Measurements from ENCODE around the gene WDR70.
"Not testable (repeated sequence)": the region's sequence is repeated elsewhere in the genome, so short reads cannot be mapped to it uniquely, and the experiment has no call there.

Gene WDR70

GRCh38 chr5:37672118-37672588 lies 293.0 kb downstream of the WDR70 start:
- not testable (repeated sequence) for DNase-seq (ENCODE audit: low read depth in 1 of 2, low spot score in 1 of 2)

- not testable (repeated sequence) for DNase-seq (ENCODE audit: low read depth in 1 of 2, low spot score in 1 of 2)
These were observed 295.2 kb downstream of the WDR70 start for GRCh38 chr5:37674361-37674760.

- not testable (repeated sequence) for DNase-seq (ENCODE audit: low read depth in 1 of 2, low spot score in 1 of 2)
These were observed 300.2 kb downstream of the WDR70 start for GRCh38 chr5:37679326-37679725.

DNA sequence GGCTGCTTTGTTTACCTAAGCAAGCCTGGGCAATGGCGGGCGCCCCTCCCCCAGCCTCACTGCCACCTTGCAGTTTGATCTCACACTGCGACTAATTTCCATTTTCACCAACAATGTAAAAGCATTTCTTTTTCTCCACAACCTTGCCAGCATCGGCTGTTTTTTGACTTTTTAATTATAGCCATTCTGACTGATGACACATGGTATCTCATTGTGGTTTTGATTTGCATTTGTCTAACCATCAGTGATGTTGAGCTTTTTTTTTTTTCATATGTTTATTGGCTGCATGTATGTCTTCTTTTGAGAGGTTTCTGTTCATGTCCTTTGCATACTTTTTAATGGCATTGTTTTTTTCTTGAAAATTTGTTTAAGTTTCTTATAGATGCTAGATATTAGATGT lies 300.8 kb downstream of the WDR70 start:
- DNase-seq (ENCODE audit: low read depth in 1 of 2, low spot score in 1 of 2), result not testable (repeated sequence)

DNA sequence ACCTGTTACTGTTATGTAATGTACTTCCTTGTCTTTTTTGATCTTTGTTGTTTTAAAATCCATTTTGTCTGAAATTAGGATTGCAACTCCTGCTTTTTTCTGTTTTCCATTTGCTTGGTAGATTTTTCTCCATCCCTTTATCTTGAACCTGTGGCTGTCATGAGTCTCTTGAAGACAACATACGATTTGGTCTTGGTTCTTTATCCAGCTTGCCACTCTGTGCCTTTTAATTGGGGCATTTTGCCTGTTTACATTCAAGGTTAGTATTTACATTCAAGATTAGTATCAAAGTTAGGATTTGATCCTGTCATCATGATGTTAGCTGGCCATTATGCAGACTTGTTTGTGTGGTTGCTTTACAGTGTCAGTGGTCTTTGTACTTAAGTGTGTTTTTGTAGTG lies 304.0 kb downstream of the WDR70 start:
- no peak for DNase-seq (ENCODE audit: low read depth in 1 of 2, low spot score in 1 of 2)

GRCh38 chr5:37685211-37685610 lies 306.1 kb downstream of the WDR70 start:
- DNase-seq (ENCODE audit: low read depth in 1 of 2, low spot score in 1 of 2), result no peak

- no peak for DNase-seq (ENCODE audit: low read depth in 1 of 2, low spot score in 1 of 2)
These were observed 306.7 kb downstream of the WDR70 start for GRCh38 chr5:37685816-37686215.

DNA sequence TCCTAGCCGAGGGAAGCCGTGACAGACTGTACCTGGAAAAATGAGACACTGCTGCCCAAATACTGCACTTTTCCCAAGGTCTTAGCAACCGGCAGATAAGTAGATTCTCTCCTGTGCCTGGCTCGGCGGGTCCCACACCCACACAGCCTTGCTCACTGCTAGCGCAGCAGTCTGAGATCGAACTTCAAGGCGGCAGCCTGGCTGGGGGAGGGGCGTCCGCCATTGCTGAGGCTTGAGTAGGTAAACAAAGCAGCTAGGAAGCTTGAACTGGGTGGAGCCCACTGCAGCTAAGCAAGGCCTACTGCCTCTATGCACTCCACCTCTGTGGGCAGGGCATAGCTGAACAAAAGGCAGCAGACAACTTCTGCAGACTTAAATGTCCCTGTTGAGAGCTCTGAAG lies 309.8 kb downstream of the WDR70 start:
- not testable (repeated sequence) for DNase-seq (ENCODE audit: low read depth in 1 of 2, low spot score in 1 of 2)

DNA sequence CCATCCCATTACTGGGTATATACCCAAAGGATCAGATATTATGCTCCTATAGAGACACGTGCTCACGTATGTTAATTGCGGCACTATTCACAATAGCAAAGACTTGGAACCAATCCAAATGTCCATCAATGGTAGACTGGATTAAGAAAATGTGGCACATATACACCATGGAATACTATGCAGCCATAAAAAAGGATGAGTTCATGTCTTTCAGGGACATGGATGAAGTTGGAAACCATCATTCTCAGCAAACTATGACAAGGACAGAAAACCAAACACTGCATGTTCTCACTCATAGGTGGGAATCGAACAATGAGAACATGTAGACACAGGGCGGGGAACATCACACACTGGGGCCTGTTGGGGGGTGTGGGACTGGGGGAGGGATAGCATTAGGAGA lies 315.2 kb downstream of the WDR70 start:
- DNase-seq (ENCODE audit: low read depth in 1 of 2, low spot score in 1 of 2), result not testable (repeated sequence)

GRCh38 chr5:37694867-37695266 lies 315.7 kb downstream of the WDR70 start:
- no peak for DNase-seq (ENCODE audit: low read depth in 1 of 2, low spot score in 1 of 2)

- no peak for DNase-seq (ENCODE audit: low read depth in 1 of 2, low spot score in 1 of 2)
These were observed 316.5 kb downstream of the WDR70 start for GRCh38 chr5:37695647-37696046.

DNA sequence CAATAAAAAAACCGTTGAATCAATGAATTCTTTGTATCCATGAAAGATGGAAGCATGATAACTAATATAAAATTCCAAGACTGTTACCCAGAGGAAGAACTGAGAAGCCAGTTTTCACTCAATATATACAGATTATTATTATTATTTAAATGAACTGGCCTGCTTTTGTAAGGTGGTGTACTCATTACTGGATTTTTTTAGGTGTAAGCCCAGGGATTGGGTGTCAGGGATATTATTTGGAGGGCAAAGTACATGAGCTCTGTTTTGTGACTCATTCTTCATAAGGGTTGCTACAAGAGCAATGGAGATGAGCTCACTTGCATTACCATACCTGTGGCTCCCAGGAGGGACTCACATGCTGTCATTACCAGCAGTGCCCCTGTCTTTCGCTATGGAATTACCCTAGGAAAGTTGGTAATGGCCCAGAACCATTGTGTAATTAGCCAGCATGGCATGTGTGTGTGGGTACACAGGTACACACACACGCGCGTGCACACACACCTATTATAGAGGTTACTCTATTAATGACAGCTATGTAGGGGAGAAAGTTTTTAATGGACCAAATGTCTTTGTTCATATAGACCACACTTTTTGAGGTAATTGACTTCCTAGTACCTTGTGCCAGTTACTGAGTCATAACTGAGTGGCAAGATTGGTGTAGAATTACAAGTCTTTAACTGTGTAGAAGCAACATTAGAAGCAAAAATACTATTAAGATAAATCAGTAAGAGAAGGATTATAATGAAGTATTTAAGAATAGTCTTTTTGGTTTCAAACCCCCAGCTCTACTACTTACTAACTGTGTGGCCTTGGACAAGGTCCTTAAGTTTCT lies 317.3 kb downstream of the WDR70 start:
- DNase-seq (ENCODE audit: low read depth in 1 of 2, low spot score in 1 of 2), result no peak

DNA sequence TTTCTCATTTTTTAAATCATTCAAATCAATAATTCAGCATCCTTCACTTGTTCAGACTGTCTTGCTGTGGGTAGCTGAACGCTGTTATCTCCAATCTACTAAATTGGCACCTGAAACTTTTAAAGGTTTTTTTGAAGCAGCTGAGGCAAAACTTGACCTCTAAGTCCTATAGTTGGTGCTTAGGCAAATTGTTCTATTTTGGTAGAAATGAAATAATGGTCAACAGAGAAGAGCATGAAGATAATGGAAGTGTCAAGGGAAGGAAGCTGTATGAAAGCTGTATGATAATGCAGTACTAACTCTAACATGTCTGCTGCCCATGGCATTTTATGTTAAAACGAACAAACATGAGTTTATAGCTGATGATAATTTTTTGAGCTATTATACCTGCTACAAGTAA lies 322.8 kb downstream of the WDR70 start:
- no peak for DNase-seq (ENCODE audit: low read depth in 1 of 2, low spot score in 1 of 2)

DNA sequence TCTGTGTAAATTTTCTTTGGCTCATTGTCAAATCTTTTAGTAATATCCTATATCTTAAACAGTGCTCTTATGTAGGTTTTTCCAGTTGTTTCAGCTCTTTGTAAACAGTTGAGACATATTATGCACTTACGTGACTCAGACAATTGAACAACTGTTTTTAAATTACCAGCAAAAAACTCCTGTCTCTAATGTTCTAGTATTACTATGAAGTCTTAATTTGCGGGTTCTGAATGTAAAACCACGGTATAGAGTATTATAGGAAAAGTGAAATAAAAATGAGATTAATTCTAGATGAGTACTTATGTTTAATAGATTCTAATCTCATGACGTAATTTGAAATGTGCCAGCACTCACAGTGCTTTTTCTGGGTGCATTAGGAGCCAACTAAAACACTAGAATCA lies 324.7 kb downstream of the WDR70 start:
- no peak for DNase-seq (ENCODE audit: low read depth in 1 of 2, low spot score in 1 of 2)

- DNase-seq (ENCODE audit: low read depth in 1 of 2, low spot score in 1 of 2), result no peak
These were observed 325.3 kb downstream of the WDR70 start for GRCh38 chr5:37704406-37704805.

DNA sequence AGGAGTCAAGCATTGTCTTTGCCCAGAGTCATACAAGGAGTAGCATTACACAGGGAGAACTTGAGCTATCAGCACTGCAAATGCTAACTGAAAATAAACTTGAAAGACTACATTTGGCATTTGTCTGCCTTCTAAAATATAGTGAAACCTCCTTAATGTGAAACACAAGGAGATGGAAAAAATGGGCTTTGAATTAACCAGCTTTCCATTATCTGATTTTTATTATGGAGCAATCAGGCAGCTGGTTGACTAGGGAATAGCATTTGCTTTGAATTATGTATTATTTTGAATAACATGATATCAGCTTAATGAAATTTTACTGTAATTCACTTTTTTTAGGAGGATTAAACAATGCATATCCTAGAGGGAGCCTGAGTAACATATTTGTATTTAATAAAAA lies 329.9 kb downstream of the WDR70 start:
- no peak for DNase-seq (ENCODE audit: low read depth in 1 of 2, low spot score in 1 of 2)

GRCh38 chr5:37710965-37711364 lies 331.8 kb downstream of the WDR70 start:
- no peak for DNase-seq (ENCODE audit: low read depth in 1 of 2, low spot score in 1 of 2)

- no peak for DNase-seq (ENCODE audit: low read depth in 1 of 2, low spot score in 1 of 2)
These were observed 333.6 kb downstream of the WDR70 start for GRCh38 chr5:37712750-37713149.

DNA sequence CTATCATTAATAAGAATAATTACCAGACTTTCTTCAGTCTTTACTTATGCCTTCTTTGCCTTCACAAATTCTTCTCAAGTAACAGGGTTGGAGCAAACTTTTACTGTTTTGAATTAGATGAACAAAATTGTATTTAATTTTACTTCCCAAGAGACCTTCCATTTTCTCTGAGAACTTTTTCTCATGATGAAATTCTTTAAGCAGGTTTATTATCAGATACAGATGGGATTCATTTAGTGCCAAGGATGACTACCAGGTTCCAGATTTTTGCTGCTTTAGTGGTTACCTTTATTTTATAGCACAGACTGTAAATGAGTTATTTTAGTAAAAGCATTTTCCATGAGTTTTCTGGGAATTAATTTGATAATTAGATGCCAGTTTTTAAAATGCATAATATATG lies 335.6 kb downstream of the WDR70 start:
- DNase-seq (ENCODE audit: low read depth in 1 of 2, low spot score in 1 of 2), result no peak

GRCh38 chr5:37715361-37715760 lies 336.2 kb downstream of the WDR70 start:
- no peak for DNase-seq (ENCODE audit: low read depth in 1 of 2, low spot score in 1 of 2)

DNA sequence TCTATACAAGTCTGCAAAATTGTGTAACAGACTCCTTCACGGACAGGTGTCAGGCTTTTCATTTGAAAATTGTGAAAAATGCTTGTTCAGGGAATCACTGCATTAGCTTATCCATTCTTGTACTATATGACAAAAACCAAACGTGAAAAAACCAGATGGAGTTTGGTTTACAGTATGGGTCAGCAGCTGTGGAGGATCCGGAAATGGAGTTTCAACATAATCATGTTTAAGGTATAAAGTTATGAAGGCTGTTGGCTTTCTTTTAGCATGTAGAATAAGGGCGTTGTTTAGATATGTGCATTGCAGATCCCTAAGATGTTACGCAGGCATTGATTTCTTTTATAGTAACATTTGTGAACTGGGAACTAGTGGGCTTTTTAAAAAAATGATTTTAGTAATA lies 336.9 kb downstream of the WDR70 start:
- no peak for DNase-seq (ENCODE audit: low read depth in 1 of 2, low spot score in 1 of 2)

DNA sequence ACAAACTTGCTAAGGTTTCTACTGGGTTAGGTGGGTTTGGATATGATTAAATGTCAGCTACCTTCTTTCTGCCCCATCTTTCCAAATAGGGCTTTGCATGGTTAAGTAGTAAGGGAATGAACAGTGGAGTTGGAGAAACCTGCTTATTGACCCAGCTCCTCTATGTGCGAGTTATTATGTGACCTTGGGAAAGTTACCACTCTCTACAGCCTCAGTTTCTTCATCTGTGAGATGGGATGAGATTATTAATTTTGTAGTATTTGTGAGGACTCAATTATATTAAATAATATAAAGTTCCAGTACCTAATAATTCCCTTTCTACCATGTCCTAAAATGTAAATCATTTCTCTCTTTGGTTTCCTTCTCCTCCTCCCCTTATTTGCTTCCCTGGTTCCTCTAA lies 337.3 kb downstream of the WDR70 start:
- no peak for DNase-seq (ENCODE audit: low read depth in 1 of 2, low spot score in 1 of 2)

- DNase-seq (ENCODE audit: low read depth in 1 of 2, low spot score in 1 of 2), result no peak
These were observed 338.1 kb downstream of the WDR70 start for GRCh38 chr5:37717276-37717612.

Data from activated T-helper 1 cell treated with anti-CD3 and anti-CD28 coated beads, Interleukin-2, amount 50 U/mL, for 16 hours (primary cell).